GM21717 (cell line): Measurements from ENCODE around the gene SLC8A2.
"Not testable (repeated sequence)": the region's sequence is repeated elsewhere in the genome, so short reads cannot be mapped to it uniquely, and the experiment has no call there.

ENCODE experiments used
- ATAC-seq: cut with Tn5 transposase; IDR thresholded peaks from one replicate; pipeline ENCODE4 v1.9.1; 2021; ENCODE audit warnings: mild to moderate bottlenecking, moderate library complexity; ENCODE audit not compliant: unreplicated experiment

The SLC8A2 gene

GRCh38 chr19:47414469-47414868 is 57.2 kb downstream of the SLC8A2 start:
- ATAC-seq, result no peak

GRCh38 chr19:47413941-47414340 is 57.8 kb downstream of the SLC8A2 start:
- ATAC-seq, result no peak

GRCh38 chr19:47411696-47412095 is 60.0 kb downstream of the SLC8A2 start:
- ATAC-seq, result not testable (repeated sequence)

- no peak for ATAC-seq
Observed at GRCh38 chr19:47411101-47411500, 60.6 kb downstream of the SLC8A2 start.

GRCh38 chr19:47408156-47408938 is 63.3 kb downstream of the SLC8A2 start:
- ATAC-seq, result no peak

- ATAC-seq, result no peak
Observed at GRCh38 chr19:47407417-47407774, 64.3 kb downstream of the SLC8A2 start.

- ATAC-seq, result no peak
Observed at GRCh38 chr19:47406711-47407416, 64.8 kb downstream of the SLC8A2 start.

GRCh38 chr19:47405854-47406417 is 65.8 kb downstream of the SLC8A2 start:
- no peak for ATAC-seq

GRCh38 chr19:47405197-47405550 is 66.5 kb downstream of the SLC8A2 start:
- no peak for ATAC-seq

GRCh38 chr19:47404334-47405196 is 67.1 kb downstream of the SLC8A2 start:
- ATAC-seq, result no peak

- no peak for ATAC-seq
Observed at GRCh38 chr19:47402504-47402903, 69.2 kb downstream of the SLC8A2 start.

- ATAC-seq, result no peak
Observed at GRCh38 chr19:47398707-47399597, 72.7 kb downstream of the SLC8A2 start.

GRCh38 chr19:47391510-47392223 is 80.0 kb downstream of the SLC8A2 start:
- no peak for ATAC-seq

- ATAC-seq, result no peak
Observed at GRCh38 chr19:47390533-47391488, 80.9 kb downstream of the SLC8A2 start.

GRCh38 chr19:47389150-47389556 is 82.5 kb downstream of the SLC8A2 start:
- no peak for ATAC-seq

GRCh38 chr19:47388721-47389120 is 83.0 kb downstream of the SLC8A2 start:
- not testable (repeated sequence) for ATAC-seq

GRCh38 chr19:47387623-47388022 is 84.1 kb downstream of the SLC8A2 start:
- not testable (repeated sequence) for ATAC-seq

GRCh38 chr19:47386582-47386981 is 85.1 kb downstream of the SLC8A2 start:
- ATAC-seq, result not testable (repeated sequence)
